Fibroblast of mammary gland (primary cell): ENCODE results near the gene EIF4EBP2.
A peak's percentile ranks its signal among the peaks of the same experiment; 100 is the strongest.

Experiments used
- DNase-seq: peaks from one replicate; pipeline ENCODE4 v3.0.0-alpha.2; 2010; ENCODE audit warnings: low read depth
- H3K4me3 ChIP-seq: 2 replicates; pipeline ENCODE4 v1.5.1; 2011; ENCODE audit warnings: low read depth, mild to moderate bottlenecking, low read length, moderate library complexity; ENCODE audit not compliant: control insufficient read depth
- TF ChIP-seq, protein P1 (sequence below): conservative IDR thresholded peaks from 2 replicates; pipeline ENCODE4 v1.5.1; 2011; ENCODE audit warnings: low read depth, low read length, inconsistent platforms; ENCODE audit not compliant: control insufficient read depth, insufficient read depth

EIF4EBP2 gene

DNA sequence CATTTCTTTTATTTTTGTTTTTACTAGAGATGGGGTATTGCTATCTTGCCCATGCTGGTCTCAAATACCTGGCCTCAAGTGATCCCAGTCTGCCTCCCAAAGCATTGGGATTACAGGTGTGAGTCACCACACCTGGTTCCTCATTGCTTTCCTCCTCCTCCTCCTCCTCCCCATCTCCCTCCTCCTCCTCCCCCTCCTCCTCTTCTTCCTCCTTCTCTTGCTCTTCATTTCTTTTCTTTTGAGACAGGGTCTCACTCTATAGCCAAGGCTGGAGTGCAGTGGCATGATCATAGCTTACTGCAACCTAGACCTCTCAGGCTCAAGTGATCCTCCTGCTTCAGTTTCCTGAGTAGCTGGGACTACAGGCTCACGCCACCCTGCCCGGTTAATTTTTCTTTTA lies 43.7 kb upstream of the EIF4EBP2 start:
- no peak overlapping the region for H3K4me3 ChIP-seq
- TF ChIP-seq, protein P1, sequence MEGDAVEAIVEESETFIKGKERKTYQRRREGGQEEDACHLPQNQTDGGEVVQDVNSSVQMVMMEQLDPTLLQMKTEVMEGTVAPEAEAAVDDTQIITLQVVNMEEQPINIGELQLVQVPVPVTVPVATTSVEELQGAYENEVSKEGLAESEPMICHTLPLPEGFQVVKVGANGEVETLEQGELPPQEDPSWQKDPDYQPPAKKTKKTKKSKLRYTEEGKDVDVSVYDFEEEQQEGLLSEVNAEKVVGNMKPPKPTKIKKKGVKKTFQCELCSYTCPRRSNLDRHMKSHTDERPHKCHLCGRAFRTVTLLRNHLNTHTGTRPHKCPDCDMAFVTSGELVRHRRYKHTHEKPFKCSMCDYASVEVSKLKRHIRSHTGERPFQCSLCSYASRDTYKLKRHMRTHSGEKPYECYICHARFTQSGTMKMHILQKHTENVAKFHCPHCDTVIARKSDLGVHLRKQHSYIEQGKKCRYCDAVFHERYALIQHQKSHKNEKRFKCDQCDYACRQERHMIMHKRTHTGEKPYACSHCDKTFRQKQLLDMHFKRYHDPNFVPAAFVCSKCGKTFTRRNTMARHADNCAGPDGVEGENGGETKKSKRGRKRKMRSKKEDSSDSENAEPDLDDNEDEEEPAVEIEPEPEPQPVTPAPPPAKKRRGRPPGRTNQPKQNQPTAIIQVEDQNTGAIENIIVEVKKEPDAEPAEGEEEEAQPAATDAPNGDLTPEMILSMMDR, result no peak
- DNase-seq, result no peak

DNA sequence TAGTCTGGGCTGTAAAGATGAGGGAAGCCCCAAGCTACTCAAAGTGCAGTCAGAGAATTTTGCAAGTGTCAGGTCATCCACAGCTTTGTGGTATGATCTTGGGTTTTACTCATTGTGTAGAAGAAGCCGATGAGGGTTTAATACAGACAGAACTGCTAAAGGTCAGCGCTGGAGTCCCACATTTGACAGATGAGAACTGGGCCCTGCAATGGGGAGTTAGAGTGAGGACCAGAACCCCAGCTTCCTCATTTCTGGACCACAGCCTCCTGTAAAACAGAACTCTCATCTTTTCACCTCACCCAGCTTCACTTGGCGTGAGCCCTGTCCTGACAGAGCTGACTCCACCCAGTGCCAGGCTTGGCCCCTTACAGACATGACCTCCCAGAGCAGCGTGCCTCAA lies 41.6 kb upstream of the EIF4EBP2 start:
- TF ChIP-seq, protein P1, result no peak
- no peak for DNase-seq
- H3K4me3 ChIP-seq, result no peak overlapping the region

DNA sequence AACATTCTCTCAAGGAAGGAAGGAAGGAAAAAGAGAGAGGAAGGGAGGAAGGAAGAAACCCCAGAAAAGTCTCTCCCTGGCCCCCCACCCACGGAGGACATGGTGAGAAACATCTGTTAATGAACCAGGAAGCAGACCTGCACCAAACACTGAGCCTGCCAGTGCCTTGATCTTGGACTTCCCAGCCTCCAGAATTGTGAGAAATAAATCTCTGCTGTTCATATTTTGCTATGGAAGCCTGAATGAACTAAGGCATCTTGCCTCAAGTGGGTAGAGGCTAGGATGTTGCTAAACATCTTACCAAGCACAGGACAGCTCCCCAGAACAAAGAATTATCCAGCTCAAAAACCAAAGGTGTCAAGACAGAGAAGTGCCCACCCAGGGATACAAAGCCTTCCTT lies 40.7 kb upstream of the EIF4EBP2 start:
- H3K4me3 ChIP-seq, result no peak overlapping the region
- TF ChIP-seq, protein P1, result no peak
- DNase-seq, result no peak

DNA sequence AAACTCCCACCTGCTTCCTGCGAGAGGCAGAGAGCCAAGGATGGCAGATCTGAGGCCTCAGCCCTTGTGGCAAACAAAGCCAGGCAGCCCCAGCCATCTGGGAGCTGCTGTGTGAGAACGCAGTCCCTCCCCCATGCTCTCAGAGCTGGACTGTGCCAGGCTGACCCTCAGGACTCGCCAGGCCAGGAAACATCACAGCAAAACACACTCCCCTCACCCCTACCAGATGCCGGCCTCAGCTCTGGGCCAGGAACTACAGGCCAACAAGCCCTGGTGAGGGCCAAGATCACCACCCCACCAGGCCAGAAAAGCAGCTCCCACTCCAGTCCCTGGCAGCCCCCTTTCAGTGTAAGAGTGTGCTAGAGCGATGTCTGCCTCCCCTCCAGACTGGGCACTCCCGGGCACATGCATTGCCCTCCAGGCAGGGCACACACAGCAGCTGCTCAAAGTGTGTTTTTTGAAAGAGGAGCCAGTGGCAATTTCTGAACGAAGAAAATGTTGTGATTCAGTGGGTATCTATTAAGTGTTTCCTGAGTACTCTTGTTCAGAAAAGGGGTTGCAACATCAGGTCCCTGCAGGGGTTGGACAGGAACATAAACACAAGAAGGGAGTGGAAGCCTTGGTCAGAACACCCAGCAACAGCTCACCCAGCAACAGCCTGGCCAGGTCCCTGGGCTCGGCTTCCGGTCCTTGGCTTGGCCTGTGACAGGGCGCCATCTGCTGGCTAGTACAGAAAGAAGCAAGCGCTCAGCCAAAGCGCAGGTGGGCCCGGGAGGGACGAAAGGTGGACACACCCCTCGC lies 39.8 kb upstream of the EIF4EBP2 start:
- peak; percentile 99 for DNase-seq
- TF ChIP-seq, protein P1, result peak; percentile 85
- H3K4me3 ChIP-seq, result no peak overlapping the region

DNA sequence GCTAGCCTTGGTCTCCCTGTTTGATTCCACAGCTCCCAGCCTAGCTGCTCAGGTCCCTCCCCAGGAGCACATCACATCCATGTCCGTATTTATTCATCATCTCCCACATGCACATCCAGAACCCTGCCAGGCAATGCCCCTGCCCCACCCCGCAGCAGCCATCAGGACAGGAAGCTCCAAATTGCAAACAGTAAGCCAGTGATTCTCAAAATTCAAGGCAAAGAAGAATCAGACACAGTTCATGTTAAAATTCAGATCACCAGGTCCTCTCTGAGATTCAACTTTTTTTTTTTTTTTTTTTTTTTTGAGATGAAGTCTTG lies 39.2 kb upstream of the EIF4EBP2 start:
- no peak overlapping the region for H3K4me3 ChIP-seq
- TF ChIP-seq, protein P1, result no peak
- DNase-seq, result no peak

DNA sequence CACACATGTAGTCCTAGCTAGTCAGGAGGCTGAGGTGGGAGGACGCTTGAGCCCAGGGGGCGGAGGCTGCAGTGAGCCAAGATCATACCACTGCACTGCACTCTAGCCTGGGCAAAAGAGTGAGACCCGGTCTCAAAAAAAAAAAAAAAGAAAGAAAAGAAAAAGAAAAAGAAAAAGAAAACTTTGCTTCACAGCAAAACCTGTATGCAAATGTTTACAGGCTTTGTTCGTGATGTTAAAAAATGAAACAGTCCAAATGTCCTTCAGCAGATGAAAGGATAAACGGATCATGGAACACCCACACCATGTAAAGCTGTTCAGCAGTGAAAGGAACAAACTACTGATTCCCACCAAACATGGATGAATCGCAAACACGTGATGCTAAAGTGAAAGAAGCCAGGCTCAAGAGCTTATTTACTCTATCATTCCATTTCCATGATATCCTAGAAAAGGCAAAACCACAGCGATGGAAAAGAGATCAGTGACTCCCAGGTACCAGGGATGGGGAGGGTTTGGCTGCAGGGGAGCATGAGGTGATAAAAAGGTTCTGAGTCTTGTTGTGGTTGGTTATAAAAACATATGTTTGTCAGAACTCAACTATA lies 36.6 kb upstream of the EIF4EBP2 start:
- H3K4me3 ChIP-seq, result no peak overlapping the region
- TF ChIP-seq, protein P1, result no peak
- peak; percentile 84 for DNase-seq
